Glutamatergic neuron (in vitro differentiated cells): ENCODE measurements around the gene ADARB2. TPM values are rescaled to one million over a fixed set of nuclear protein-coding genes. Genes with fewer than 3 reads are reported as not detected.

ENCODE experiments used
- DNase-seq: peaks from one replicate; pipeline ENCODE4 v3.0.0; 2022
- H3K27ac Mint-ChIP-seq: one replicate; pipeline ENCODE4 v1.8.0; 2020; ENCODE audit warnings: mild to moderate bottlenecking, mixed read lengths, inconsistent platforms; ENCODE audit not compliant: unreplicated experiment
- H3K27me3 Mint-ChIP-seq: one replicate; pipeline ENCODE4 v1.8.0; 2020; ENCODE audit warnings: mild to moderate bottlenecking, moderate library complexity, mixed read lengths, inconsistent platforms; ENCODE audit not compliant: unreplicated experiment
- H3K36me3 Mint-ChIP-seq: one replicate; pipeline ENCODE4 v1.8.0; 2020; ENCODE audit warnings: mild to moderate bottlenecking, mixed read lengths, inconsistent platforms; ENCODE audit not compliant: unreplicated experiment
- H3K4me1 Mint-ChIP-seq: one replicate; pipeline ENCODE4 v1.8.0; 2020; ENCODE audit warnings: mild to moderate bottlenecking, low read depth, mixed read lengths, inconsistent platforms; ENCODE audit not compliant: unreplicated experiment
- H3K4me3 Mint-ChIP-seq: one replicate; pipeline ENCODE4 v1.8.0; 2020; ENCODE audit warnings: mild to moderate bottlenecking, mixed read lengths, inconsistent platforms; ENCODE audit not compliant: unreplicated experiment
- H3K9me3 Mint-ChIP-seq: one replicate; pipeline ENCODE4 v1.8.0; 2020; ENCODE audit warnings: mild to moderate bottlenecking, moderate library complexity, mixed read lengths, inconsistent platforms; ENCODE audit not compliant: unreplicated experiment
- CTCF ChIP-seq: fragments of 200-600 bp; sonication (generic); IDR thresholded peaks from one replicate; pipeline ENCODE4 v1.5.0; 2021; ENCODE audit not compliant: partially characterized antibody, unreplicated experiment
- total RNA-seq: library from RNA; stranded (reverse); fragmentation: NEBNext Ultra II Directional; extraction: Animal tissue kit (Norgen Biotek cat#: 25700); gene quantifications from one replicate; pipeline ENCODE4 v1.2.1, GENCODE V29; 2021; ENCODE audit not compliant: unreplicated experiment

Gene ADARB2
- total RNA-seq, 1 donor from 2014 or later = 20.6 TPM

DNA sequence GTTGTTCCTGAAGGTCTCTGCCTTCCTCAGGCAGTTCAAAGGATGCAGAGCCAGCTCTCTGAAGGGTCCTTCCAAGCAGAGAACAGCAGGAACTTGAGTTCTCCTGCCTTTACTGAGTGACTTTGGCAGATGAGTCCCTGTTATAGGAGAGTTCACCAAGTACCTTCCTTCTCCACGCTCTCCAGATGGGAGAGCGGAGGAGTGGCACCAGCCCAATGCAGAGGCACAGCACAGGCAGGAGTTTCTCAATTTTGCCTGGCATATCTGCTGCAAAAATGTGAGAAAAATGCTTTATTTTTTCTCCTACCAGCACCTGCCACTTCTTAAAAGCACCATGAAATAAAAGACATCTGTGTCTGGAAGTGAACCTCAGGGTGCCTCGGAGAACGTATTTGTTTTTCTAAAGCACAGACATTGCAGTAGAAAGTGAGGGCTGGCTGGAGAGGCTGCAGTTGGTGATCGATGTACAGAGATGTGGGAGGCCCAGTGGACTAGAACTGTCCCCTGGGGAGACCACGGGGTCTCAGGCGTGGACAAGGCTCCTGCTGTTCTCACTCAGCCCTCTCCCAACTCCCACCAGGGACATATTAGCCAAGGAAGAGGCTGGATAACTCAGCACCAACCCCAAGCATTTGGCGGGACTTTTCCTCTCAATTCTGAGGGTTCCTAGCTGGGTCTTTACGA, 506.6 kb downstream of the ADARB2 start:
- peaks cover 5% of the 10 kb centered on the region for H3K27me3 Mint-ChIP-seq
- H3K4me3 Mint-ChIP-seq = no peak overlapping the region
- peaks cover 4% of the 10 kb centered on the region for H3K36me3 Mint-ChIP-seq
- no peak for TF ChIP-seq CTCF
- no peak for DNase-seq
- no peak overlapping the region for H3K27ac Mint-ChIP-seq
- H3K9me3 Mint-ChIP-seq = peaks cover 3% of the 10 kb centered on the region
- peaks cover 3% of the 10 kb centered on the region for H3K4me1 Mint-ChIP-seq

GRCh38 chr10:1230138-1230537, 507.2 kb downstream of the ADARB2 start:
- Mint-ChIP-seq H3K27me3 (peaks cover 5% of the 10 kb centered on the region), H3K9me3 (peaks cover 3% of the 10 kb centered on the region), H3K27ac (no peak overlapping the region), H3K36me3 (peaks cover 5% of the 10 kb centered on the region), H3K4me3 (no peak overlapping the region), H3K4me1 (peaks cover 3% of the 10 kb centered on the region)
- DNase-seq = no peak
- TF ChIP-seq CTCF = no peak

DNA sequence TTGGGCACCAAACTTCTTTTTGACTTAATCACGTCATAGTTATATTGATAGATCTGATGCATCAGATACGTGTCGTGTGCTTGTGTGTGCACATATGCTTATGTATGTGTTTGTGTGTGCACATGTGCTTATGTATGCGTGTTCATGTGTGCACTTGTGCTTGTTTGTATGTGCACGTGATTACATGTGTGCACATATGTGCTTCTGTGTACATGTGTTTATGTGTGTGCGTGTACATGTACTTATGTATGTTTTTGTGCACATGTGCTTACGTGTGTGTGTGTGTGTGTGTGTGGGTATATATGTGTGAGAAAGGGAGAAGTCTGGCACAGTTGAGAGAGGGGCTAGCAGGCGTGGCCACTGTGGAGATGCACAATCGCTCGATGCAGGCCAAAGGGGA, 507.8 kb downstream of the ADARB2 start:
- H3K36me3 Mint-ChIP-seq = peaks cover 11% of the 10 kb centered on the region
- no peak overlapping the region for H3K27ac Mint-ChIP-seq

DNA sequence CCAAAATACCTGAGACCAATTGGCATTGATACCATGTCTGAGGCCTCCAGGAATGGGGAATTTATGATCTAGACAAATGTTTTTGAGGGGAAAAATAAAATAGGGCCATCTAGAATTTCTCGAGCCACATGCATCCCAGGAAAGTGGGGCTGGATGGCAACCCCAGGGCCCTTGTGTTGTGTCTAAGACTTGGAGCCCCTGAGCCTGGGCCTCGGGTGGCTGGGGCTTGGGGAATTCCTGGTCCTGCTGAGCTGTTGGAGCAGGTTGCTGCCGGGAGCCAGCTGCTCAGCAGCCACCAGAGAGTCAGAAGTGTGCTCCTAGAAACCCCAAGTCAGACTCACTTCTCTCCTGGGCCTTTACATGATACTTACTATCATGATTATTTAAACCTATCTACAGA, 508.2 kb downstream of the ADARB2 start:
- H3K36me3 Mint-ChIP-seq = peaks cover 13% of the 10 kb centered on the region
- no peak for TF ChIP-seq CTCF

More for the DNA sequence above, 507.8 kb downstream of the ADARB2 start:
- no peak for TF ChIP-seq CTCF
- peaks cover 5% of the 10 kb centered on the region for H3K27me3 Mint-ChIP-seq
- no peak for DNase-seq
- peaks cover 3% of the 10 kb centered on the region for H3K4me1 Mint-ChIP-seq
- H3K9me3 Mint-ChIP-seq = peaks cover 3% of the 10 kb centered on the region
- H3K4me3 Mint-ChIP-seq = no peak overlapping the region

DNA sequence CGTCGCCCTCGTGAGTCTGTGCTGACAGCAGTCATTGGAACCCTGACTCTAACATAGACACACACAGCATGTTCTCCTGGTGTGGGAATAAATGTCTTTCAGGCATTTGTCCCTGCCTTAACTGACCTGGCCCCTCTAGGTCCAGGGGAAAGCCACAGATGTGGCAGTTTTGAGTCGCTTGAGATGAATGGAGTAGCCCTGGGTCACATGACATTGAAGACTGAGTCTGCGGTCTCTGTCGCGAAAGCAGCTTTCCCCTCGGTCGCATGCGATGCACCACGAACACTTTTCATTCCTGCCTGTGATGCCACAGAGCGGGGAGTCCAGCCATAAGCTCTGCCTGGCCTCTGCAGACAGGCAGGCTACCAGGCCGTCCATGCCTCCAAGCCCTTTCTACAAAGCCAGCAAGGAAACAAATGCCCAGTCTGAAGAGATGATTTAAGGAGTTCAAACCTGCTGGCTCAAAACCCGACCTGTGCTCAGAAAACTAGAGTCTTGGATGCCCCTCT, 508.8 kb downstream of the ADARB2 start:
- Mint-ChIP-seq H3K36me3 (peaks cover 13% of the 10 kb centered on the region), H3K4me3 (no peak overlapping the region), H3K27me3 (peaks cover 5% of the 10 kb centered on the region), H3K4me1 (peaks cover 3% of the 10 kb centered on the region), H3K27ac (no peak overlapping the region), H3K9me3 (peaks cover 2% of the 10 kb centered on the region)
- TF ChIP-seq CTCF = no peak
- DNase-seq = no peak

More for the DNA sequence above, 508.2 kb downstream of the ADARB2 start:
- no peak for DNase-seq
- peaks cover 3% of the 10 kb centered on the region for H3K4me1 Mint-ChIP-seq
- no peak overlapping the region for H3K27ac Mint-ChIP-seq
- peaks cover 5% of the 10 kb centered on the region for H3K27me3 Mint-ChIP-seq
- peaks cover 3% of the 10 kb centered on the region for H3K9me3 Mint-ChIP-seq
- no peak overlapping the region for H3K4me3 Mint-ChIP-seq
